PC-9 (cell line): ENCODE results near the gene YTHDF2. TPM values are rescaled to one million over a fixed set of nuclear protein-coding genes. Genes with fewer than 3 reads are reported as not detected.
"Not testable (repeated sequence)": the region's sequence is repeated elsewhere in the genome, so short reads cannot be mapped to it uniquely, and the experiment has no call there.

Experiments used
- BruUV-seq: library from RNA; stranded (reverse); fragments of 400-500 nt; replicated peaks from 2 replicates; lab custom pipeline; 2021; lab: Mats Ljungman, UMichigan
- CTCF ChIA-PET: fragments of 300-600 bp; sonication (Branson Sonifier 250); formaldehyde crosslinking; loops from one replicate; lab custom pipeline; 2022; ENCODE audit warnings: antibody characterized with exemption; lab: Charles Lee
- POLR2A ChIA-PET: fragments of 300-600 bp; sonication (Branson Sonifier 250); formaldehyde crosslinking; loops from one replicate; lab custom pipeline; 2022; ENCODE audit warnings: antibody characterized with exemption; ENCODE audit not compliant: unreplicated experiment; lab: Charles Lee
- DNase-seq, 2 experiments: peaks; one replicate each; pipeline versions ENCODE4 v3.0.0 to v3.0.0-alpha.2; 2015 to 2022; ENCODE audit warnings: mixed read lengths in 1 of 2
- H2AFZ ChIP-seq: fragments of 200-600 bp; sonication (generic); 2 replicates; pipeline ENCODE4 v1.8.1; 2017; ENCODE audit warnings: antibody characterized with exemption
- H3F3A ChIP-seq: fragments of 200-600 bp; sonication (generic); 2 replicates; pipeline ENCODE4 v1.8.1; 2017; ENCODE audit warnings: antibody characterized with exemption, mild to moderate bottlenecking, low read depth; ENCODE audit not compliant: insufficient read depth
- H3K27ac ChIP-seq: fragments of 200-600 bp; sonication (generic); 2 replicates; pipeline ENCODE4 v1.6.1; 2016; ENCODE audit warnings: mixed run types
- H3K27me3 ChIP-seq: fragments of 200-600 bp; sonication (generic); 2 replicates; pipeline ENCODE4 v1.6.1; 2016; ENCODE audit warnings: low read depth, mixed run types; ENCODE audit not compliant: insufficient read depth
- H3K36me3 ChIP-seq: fragments of 200-600 bp; sonication (generic); 2 replicates; pipeline ENCODE4 v1.6.1; 2016; ENCODE audit warnings: low read depth, mixed run types
- H3K4me1 ChIP-seq: fragments of 200-600 bp; sonication (generic); replicated peaks from 2 replicates; pipeline ENCODE4 v1.6.1; 2016; ENCODE audit warnings: mixed run types; ENCODE audit not compliant: insufficient read depth
- H3K4me2 ChIP-seq: fragments of 200-600 bp; sonication (generic); 2 replicates; pipeline ENCODE4 v1.6.1; 2017; ENCODE audit warnings: mixed run types
- H3K4me3 ChIP-seq: fragments of 200-600 bp; sonication (generic); 2 replicates; pipeline ENCODE4 v1.6.1; 2016; ENCODE audit warnings: mixed run types
- H3K79me2 ChIP-seq: fragments of 200-600 bp; sonication (generic); 2 replicates; pipeline ENCODE4 v1.6.1; 2017; ENCODE audit warnings: low read depth, mixed run types
- H3K9me2 ChIP-seq: fragments of 200-600 bp; sonication (generic); 2 replicates; pipeline ENCODE4 v1.8.1; 2017; ENCODE audit warnings: mild to moderate bottlenecking; ENCODE audit not compliant: insufficient read depth
- H3K9me3 ChIP-seq: fragments of 200-600 bp; sonication (generic); 2 replicates; pipeline ENCODE4 v1.8.1; 2016; ENCODE audit warnings: low read depth; ENCODE audit not compliant: insufficient read depth
- H4K20me1 ChIP-seq: fragments of 200-600 bp; sonication (generic); 2 replicates; pipeline ENCODE4 v1.8.1; 2017; ENCODE audit not compliant: insufficient read depth
- EZH2 ChIP-seq: fragments of 200-600 bp; sonication (generic); IDR thresholded peaks from 2 replicates; pipeline ENCODE4 v1.8.0; 2017; ENCODE audit warnings: antibody characterized with exemption, low read depth
- intact Hi-C: fragments of 100-400 bp; cut with micrococcal nuclease; formaldehyde crosslinking; loops from one replicate; pipeline ENCODE4 v1.10.0; 2022; ENCODE audit not compliant: unreplicated experiment
- total RNA-seq: library from RNA; stranded (reverse); gene quantifications from 2 replicates; pipeline ENCODE4 v1.2.3, GENCODE V29; 2021
- TF ChIP-seq, protein P1 (sequence below): fragments of 200-600 bp; sonication (generic); conservative IDR thresholded peaks from 2 replicates; pipeline ENCODE4 v1.6.1; 2017; ENCODE audit warnings: mixed run types, antibody characterized with exemption, mild to moderate bottlenecking, moderate library complexity

The YTHDF2 gene
- total RNA-seq, 1 experiment from 2014 or later, result 63.4 TPM

DNA sequence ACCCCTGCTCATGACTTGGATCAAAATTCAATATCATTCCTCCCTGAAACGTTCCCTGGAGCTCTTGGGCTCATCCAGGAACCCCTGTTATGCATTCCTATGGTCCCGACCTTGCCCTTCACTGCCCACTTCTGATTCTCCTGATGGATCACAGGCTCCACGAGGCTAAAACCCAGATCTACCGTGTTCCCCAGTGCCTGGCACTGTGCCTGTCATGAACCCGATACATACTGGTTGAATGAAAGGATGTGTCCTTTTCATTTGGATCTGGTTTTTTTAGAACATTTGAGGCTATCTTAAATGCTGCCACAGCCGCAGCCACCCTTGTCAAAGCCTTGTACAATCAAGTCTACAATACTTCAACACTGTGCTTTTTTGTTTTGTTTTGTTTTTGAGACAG is 53.1 kb downstream of the YTHDF2 start:
- Histone ChIP-seq H3K27ac (no peak overlapping the region), H3K4me1 (no peaks in the 10 kb centered on the region), H3K36me3 (no peaks in the 10 kb centered on the region), H3K27me3 (no peaks in the 10 kb centered on the region), H2AFZ (no peak overlapping the region), H3K4me2 (no peak overlapping the region), H3K9me2 (no peaks in the 10 kb centered on the region), H4K20me1 (no peaks in the 10 kb centered on the region), H3K4me3 (no peak overlapping the region), H3F3A (no peaks in the 10 kb centered on the region), H3K79me2 (no peaks in the 10 kb centered on the region), H3K9me3 (no peaks in the 10 kb centered on the region)
- no TSS peak for BruUV-seq
- no peak for DNase-seq
- no peak for TF ChIP-seq EZH2
- TF ChIP-seq, protein P1, sequence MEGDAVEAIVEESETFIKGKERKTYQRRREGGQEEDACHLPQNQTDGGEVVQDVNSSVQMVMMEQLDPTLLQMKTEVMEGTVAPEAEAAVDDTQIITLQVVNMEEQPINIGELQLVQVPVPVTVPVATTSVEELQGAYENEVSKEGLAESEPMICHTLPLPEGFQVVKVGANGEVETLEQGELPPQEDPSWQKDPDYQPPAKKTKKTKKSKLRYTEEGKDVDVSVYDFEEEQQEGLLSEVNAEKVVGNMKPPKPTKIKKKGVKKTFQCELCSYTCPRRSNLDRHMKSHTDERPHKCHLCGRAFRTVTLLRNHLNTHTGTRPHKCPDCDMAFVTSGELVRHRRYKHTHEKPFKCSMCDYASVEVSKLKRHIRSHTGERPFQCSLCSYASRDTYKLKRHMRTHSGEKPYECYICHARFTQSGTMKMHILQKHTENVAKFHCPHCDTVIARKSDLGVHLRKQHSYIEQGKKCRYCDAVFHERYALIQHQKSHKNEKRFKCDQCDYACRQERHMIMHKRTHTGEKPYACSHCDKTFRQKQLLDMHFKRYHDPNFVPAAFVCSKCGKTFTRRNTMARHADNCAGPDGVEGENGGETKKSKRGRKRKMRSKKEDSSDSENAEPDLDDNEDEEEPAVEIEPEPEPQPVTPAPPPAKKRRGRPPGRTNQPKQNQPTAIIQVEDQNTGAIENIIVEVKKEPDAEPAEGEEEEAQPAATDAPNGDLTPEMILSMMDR, result no peak
- POLR2A ChIA-PET, result no interaction called here
- CTCF ChIA-PET, result no interaction called here
- intact Hi-C loops, result no loop called here

- Histone ChIP-seq H3K4me2 (no peak overlapping the region), H3K4me1 (no peaks in the 10 kb centered on the region), H3K27ac (no peak overlapping the region), H3K4me3 (no peak overlapping the region), H3F3A (no peaks in the 10 kb centered on the region), H4K20me1 (no peaks in the 10 kb centered on the region), H3K27me3 (no peaks in the 10 kb centered on the region), H3K36me3 (no peaks in the 10 kb centered on the region), H3K9me3 (no peaks in the 10 kb centered on the region), H2AFZ (no peak overlapping the region), H3K9me2 (no peaks in the 10 kb centered on the region), H3K79me2 (no peaks in the 10 kb centered on the region)
- CTCF ChIA-PET, result interaction anchor here (0.6 kb wide), 1 partner anchor 76 kb away, joined by 6 read pairs; no protein-coding TSS in a partner anchor
- intact Hi-C loops, result no loop called here
- no TSS peak for BruUV-seq
- no peak for DNase-seq
- POLR2A ChIA-PET, result no interaction called here
- no peak for TF ChIP-seq EZH2
- TF ChIP-seq, protein P1, result no peak
Observed at GRCh38 chr1:28790377-28791035, 53.8 kb downstream of the YTHDF2 start.

- H3K27ac ChIP-seq, H3K4me2 ChIP-seq, BruUV-seq, H3K79me2 ChIP-seq, H3K27me3 ChIP-seq, POLR2A ChIA-PET, H3K4me3 ChIP-seq, DNase-seq, H3K9me3 ChIP-seq, H4K20me1 ChIP-seq, H3K9me2 ChIP-seq, intact Hi-C loops, H3F3A ChIP-seq, H2AFZ ChIP-seq, H3K36me3 ChIP-seq: not testable (repeated sequence)
- H3K4me1 ChIP-seq, result peaks cover 12% of the 10 kb centered on the region
- CTCF ChIA-PET, result interaction anchor here (0.7 kb wide), 1 partner anchor 50 kb away, joined by 3 read pairs; no protein-coding TSS in a partner anchor
Observed at GRCh38 chr1:28791929-28792328, 55.2 kb downstream of the YTHDF2 start.

GRCh38 chr1:28792644-28793121 is 55.9 kb downstream of the YTHDF2 start:
- H3K79me2 ChIP-seq, result no peaks in the 10 kb centered on the region
- BruUV-seq, result no TSS peak
- peaks cover 12% of the 10 kb centered on the region for H3K4me1 ChIP-seq
- H3K36me3 ChIP-seq, result no peaks in the 10 kb centered on the region
- POLR2A ChIA-PET, result no interaction called here
- H3K27ac ChIP-seq, result no peak overlapping the region
- no peaks in the 10 kb centered on the region for H3K9me2 ChIP-seq
- H3F3A ChIP-seq, result peaks cover 7% of the 10 kb centered on the region; the same call in 1 of the 2 replicates
- H3K9me3 ChIP-seq, result no peaks in the 10 kb centered on the region
- no peak overlapping the region for H2AFZ ChIP-seq
- no peak for TF ChIP-seq EZH2
- no peak for DNase-seq
- no peaks in the 10 kb centered on the region for H4K20me1 ChIP-seq
- CTCF ChIA-PET, result no interaction called here
- no peak overlapping the region for H3K4me2 ChIP-seq
- no peak overlapping the region for H3K4me3 ChIP-seq
- no peaks in the 10 kb centered on the region for H3K27me3 ChIP-seq
- intact Hi-C loops, result no loop called here

DNA sequence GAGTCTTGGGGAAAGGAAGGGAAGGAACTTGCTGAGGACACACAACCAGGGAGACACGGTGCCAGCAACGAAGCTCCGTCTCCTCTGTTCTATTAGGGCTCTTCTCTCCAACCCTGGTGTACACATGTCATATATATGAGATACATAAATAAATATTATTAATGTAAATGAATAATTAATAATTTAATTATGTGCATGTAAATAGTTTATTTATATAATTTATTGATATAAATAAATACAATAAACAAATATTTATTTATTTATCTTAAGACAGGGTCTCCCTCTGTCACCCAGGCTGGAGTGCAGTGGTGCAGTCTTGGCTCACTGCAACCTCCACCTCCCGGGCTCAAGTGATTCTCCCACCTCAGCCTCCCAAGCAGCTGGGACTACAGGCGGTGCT is 57.8 kb downstream of the YTHDF2 start:
- H3K4me3 ChIP-seq, H4K20me1 ChIP-seq, intact Hi-C loops, CTCF ChIA-PET, H3K9me2 ChIP-seq, H2AFZ ChIP-seq, BruUV-seq, H3F3A ChIP-seq, H3K36me3 ChIP-seq, H3K27ac ChIP-seq, H3K9me3 ChIP-seq, H3K27me3 ChIP-seq, H3K79me2 ChIP-seq, DNase-seq, H3K4me2 ChIP-seq: not testable (repeated sequence)
- peaks cover 12% of the 10 kb centered on the region for H3K4me1 ChIP-seq
- POLR2A ChIA-PET, result interaction anchor here (0.5 kb wide), 1 partner anchor 152 kb away, joined by 3 read pairs; the partner anchor contains the start of gene TAF12
